ENCODE data around the gene PDCD11.

GRCh38 chr10:103455235-103455634, 58.8 kb downstream of the PDCD11 start:
- TF ChIP-seq CTCF (IDR thresholded peaks at IDR 0.05) = no peak
- TF ChIP-seq EP300 (IDR thresholded peaks at IDR 0.05) = no peak
- no peak for TF ChIP-seq POLR2A (IDR thresholded peaks at IDR 0.05)

Data from suprapubic skin (tissue), 3 donors.